ENCODE results near the gene TTLL3.
"Not testable (repeated sequence)": the region's sequence is repeated elsewhere in the genome, so short reads cannot be mapped to it uniquely, and the experiment has no call there.

Gene TTLL3

GRCh38 chr3:9843715-9844438 lies 33.8 kb downstream of the TTLL3 start, which contains the start of gene RPUSD3:
RPUSD3 (minus strand) TSS chr3:9844008; CDS start chr3:9843990, 18 bp downstream.
- peak; percentile 86 for DNase-seq

- DNase-seq = no peak
These were observed 36.2 kb downstream of the TTLL3 start for GRCh38 chr3:9846231-9846630.

GRCh38 chr3:9846931-9847488 lies 36.9 kb downstream of the TTLL3 start:
- DNase-seq = no peak

- DNase-seq = not testable (repeated sequence)
These were observed 37.8 kb downstream of the TTLL3 start for GRCh38 chr3:9847870-9848269.

GRCh38 chr3:9848860-9849259 lies 38.8 kb downstream of the TTLL3 start:
- peak; percentile 22 for DNase-seq

GRCh38 chr3:9851383-9851782 lies 41.3 kb downstream of the TTLL3 start:
- DNase-seq = not testable (repeated sequence)

GRCh38 chr3:9851926-9852325 lies 41.9 kb downstream of the TTLL3 start:
- DNase-seq = not testable (repeated sequence)

- DNase-seq = no peak
These were observed 42.5 kb downstream of the TTLL3 start for GRCh38 chr3:9852528-9852927.

- not testable (repeated sequence) for DNase-seq
These were observed 44.4 kb downstream of the TTLL3 start for GRCh38 chr3:9854291-9854940.

- no peak for DNase-seq
These were observed 45.5 kb downstream of the TTLL3 start for GRCh38 chr3:9855594-9855993.

GRCh38 chr3:9859530-9860025 lies 49.5 kb downstream of the TTLL3 start:
- DNase-seq = no peak

GRCh38 chr3:9861201-9861600 lies 51.1 kb downstream of the TTLL3 start:
- DNase-seq = no peak

- no peak for DNase-seq
These were observed 51.6 kb downstream of the TTLL3 start for GRCh38 chr3:9861626-9862130.

GRCh38 chr3:9862391-9863057 lies 52.5 kb downstream of the TTLL3 start:
- peak; percentile 50 for DNase-seq

- no peak for DNase-seq
These were observed 53.2 kb downstream of the TTLL3 start for GRCh38 chr3:9863058-9863772.

- DNase-seq = peak; percentile 54
These were observed 54.3 kb downstream of the TTLL3 start for GRCh38 chr3:9864200-9864927.

- DNase-seq = not testable (repeated sequence)
These were observed 55.1 kb downstream of the TTLL3 start for GRCh38 chr3:9865125-9865637.

GRCh38 chr3:9866639-9867038 lies 56.6 kb downstream of the TTLL3 start:
- no peak for DNase-seq

GRCh38 chr3:9867106-9867505 lies 57.0 kb downstream of the TTLL3 start:
- no peak for DNase-seq

GRCh38 chr3:9869955-9870354 lies 59.9 kb downstream of the TTLL3 start:
- DNase-seq = no peak

- no peak for DNase-seq
These were observed 60.9 kb downstream of the TTLL3 start for GRCh38 chr3:9870978-9871377.

Data from NCI-H146 (cell line).